HCT116 (cell line): ENCODE results near the gene RGL3. TPM values are rescaled to one million over a fixed set of nuclear protein-coding genes. Genes with fewer than 3 reads are reported as not detected.

Experiments used
- ATAC-seq: fragments of 200-7000 bp; cut with Tn5 transposase; 2 replicates; pipeline ENCODE4 v1.9.1; 2020; ENCODE audit warnings: mild to moderate bottlenecking, moderate library complexity
- BruUV-seq: library from RNA; stranded (reverse); fragments of 400-500 nt; replicated peaks from 2 replicates; lab custom pipeline; 2021; lab: Mats Ljungman, UMichigan
- CTCF ChIA-PET: fragments of 300-600 bp; sonication (Branson Sonifier 250); formaldehyde crosslinking; loops from one replicate; lab custom pipeline; 2021; ENCODE audit warnings: antibody characterized with exemption; lab: Charles Lee
- POLR2A ChIA-PET: fragments of 300-600, 350-600 bp; sonication (Branson Sonifier 250); formaldehyde crosslinking; loops from one replicate; lab custom pipeline; 2021; ENCODE audit warnings: antibody characterized with exemption; lab: Charles Lee
- RAD21 ChIA-PET, 2 experiments: fragments of 300-600 bp; sonication (Branson Sonifier 250); formaldehyde crosslinking; loops; one replicate each; lab custom pipeline; 2023; ENCODE audit warnings: low total read pairs in 2 of 2; ENCODE audit not compliant: uncharacterized antibody in 2 of 2, unreplicated experiment in 2 of 2, low non-redundant PET in 1 of 2; lab: Charles Lee
- DNase-seq: peaks from one replicate; pipeline ENCODE4 v3.0.0-alpha.2; 2010; ENCODE audit warnings: low read depth, low spot score
- H2AFZ ChIP-seq: fragments of 200-600 bp; shearing (Covaris generic), sonication (generic); 2 replicates; pipeline ENCODE4 v1.6.1; 2017; ENCODE audit warnings: low read depth, mixed run types, mixed read lengths, antibody characterized with exemption, low read length; ENCODE audit not compliant: poor library complexity, severe bottlenecking
- H3K27ac ChIP-seq: 2 replicates; pipeline ENCODE4 v1.5.1; 2012; ENCODE audit warnings: low read depth, low read length
- H3K27me3 ChIP-seq: fragments of 200-600 bp; sonication (generic); 2 replicates; pipeline ENCODE4 v1.6.1; 2016; ENCODE audit warnings: mixed run types, low read length, mixed read lengths; ENCODE audit not compliant: insufficient read depth
- H3K36me3 ChIP-seq, 2 experiments: fragments of 200-500 bp in 1 of 2; fragments of 200-600 bp in 1 of 2; sonication (Bioruptor generic) in 1 of 2; sonication (generic) in 1 of 2; 2 replicates each; pipeline versions ENCODE4 v1.5.1 to v1.6.1; 2014 to 2016; ENCODE audit warnings: low read length in 2 of 2, inconsistent platforms in 1 of 2, mixed read lengths in 1 of 2, mixed run types in 1 of 2; ENCODE audit not compliant: insufficient read depth in 2 of 2, control insufficient read depth in 1 of 2
- H3K4me1 ChIP-seq, 2 experiments: fragments of 200-600 bp in 1 of 2; sonication (generic) in 1 of 2; 2 replicates each; pipeline versions ENCODE4 v1.5.1 to v1.6.1; 2012 to 2017; ENCODE audit warnings: low read length in 2 of 2, inconsistent platforms in 1 of 2, mild to moderate bottlenecking in 1 of 2, mixed read lengths in 1 of 2, mixed run types in 1 of 2, moderate library complexity in 1 of 2; ENCODE audit not compliant: insufficient read depth in 2 of 2, control insufficient read depth in 1 of 2
- H3K4me2 ChIP-seq: fragments of 200-600 bp; sonication (generic); 2 replicates; pipeline ENCODE4 v1.6.1; 2017; ENCODE audit warnings: mixed run types, low read length, mixed read lengths
- H3K4me3 ChIP-seq, 2 experiments: fragments of 200-600 bp in 1 of 2; sonication (generic) in 1 of 2; replicated peaks in 1 of 2; 2 replicates each; pipeline ENCODE4 v1.5.1; 2011 to 2016; ENCODE audit warnings: low read length in 2 of 2, control low read depth in 1 of 2, low read depth in 1 of 2, mild to moderate bottlenecking in 1 of 2, mixed read lengths in 1 of 2, mixed run types in 1 of 2
- H3K79me2 ChIP-seq: fragments of 200-600 bp; sonication (generic); 2 replicates; pipeline ENCODE4 v1.6.1; 2017; ENCODE audit warnings: mild to moderate bottlenecking, mixed run types, low read length, moderate library complexity, mixed read lengths; ENCODE audit not compliant: insufficient read depth
- H3K9ac ChIP-seq: fragments of 200-600 bp; sonication (generic); 2 replicates; pipeline ENCODE4 v1.6.1; 2016; ENCODE audit warnings: low read length, mixed read lengths
- H3K9me2 ChIP-seq: fragments of 200-600 bp; sonication (generic), shearing (Covaris generic); 2 replicates; pipeline ENCODE4 v1.6.1; 2017; ENCODE audit warnings: mixed run types, mild to moderate bottlenecking, moderate library complexity; ENCODE audit not compliant: insufficient read depth
- H3K9me3 ChIP-seq, 2 experiments: fragments of 200-500 bp in 1 of 2; fragments of 200-600 bp in 1 of 2; sonication (Bioruptor generic) in 1 of 2; sonication (generic) in 1 of 2; 2 replicates each; pipeline ENCODE4 v1.6.1; 2014 to 2017; ENCODE audit warnings: low read length in 2 of 2, mixed read lengths in 2 of 2, inconsistent platforms in 1 of 2, low read depth in 1 of 2, mild to moderate bottlenecking in 1 of 2, mixed run types in 1 of 2, moderate library complexity in 1 of 2; ENCODE audit not compliant: control insufficient read depth in 1 of 2, insufficient read depth in 1 of 2
- H4K20me1 ChIP-seq: fragments of 200-600 bp; sonication (generic), shearing (Covaris generic); 2 replicates; pipeline ENCODE4 v1.6.1; 2017; ENCODE audit warnings: mixed run types, mild to moderate bottlenecking, moderate library complexity; ENCODE audit not compliant: insufficient read depth
- CBX3 ChIP-seq: IDR thresholded peaks from 2 replicates; pipeline ENCODE4 v1.6.1; 2012; ENCODE audit warnings: low read depth
- CEBPB ChIP-seq: IDR thresholded peaks from 2 replicates; pipeline ENCODE4 v1.6.1; 2012; ENCODE audit warnings: low read depth
- ELF1 ChIP-seq: IDR thresholded peaks from 2 replicates; pipeline ENCODE4 v1.6.1; 2012; ENCODE audit warnings: low read depth, borderline replicate concordance
- EZH2phosphoT487 ChIP-seq: fragments of 200-600 bp; IDR thresholded peaks from 2 replicates; pipeline ENCODE4 v1.6.1; 2018; ENCODE audit warnings: antibody characterized with exemption, borderline replicate concordance
- JUND ChIP-seq: IDR thresholded peaks from 2 replicates; pipeline ENCODE4 v1.6.1; 2012
- RAD21 ChIP-seq: IDR thresholded peaks from 2 replicates; pipeline ENCODE4 v1.6.1; 2012; ENCODE audit warnings: low read depth, mild to moderate bottlenecking
- SP1 ChIP-seq: IDR thresholded peaks from 2 replicates; pipeline ENCODE4 v1.6.1; 2012; ENCODE audit warnings: low read depth
- SRF ChIP-seq: IDR thresholded peaks from 2 replicates; pipeline ENCODE4 v1.6.1; 2012; ENCODE audit warnings: low read depth
- YY1 ChIP-seq: IDR thresholded peaks from 2 replicates; pipeline ENCODE4 v1.6.1; 2011; ENCODE audit warnings: low read length, low read depth, moderate library complexity, mild to moderate bottlenecking; ENCODE audit not compliant: insufficient replicate concordance; ENCODE audit errors: extremely low read depth
- intact Hi-C: fragments of 100-400 bp; cut with micrococcal nuclease; formaldehyde crosslinking; loops from 2 replicates; pipeline ENCODE4 v1.10.0; 2022
- total RNA-seq: library from RNA; stranded (reverse); gene quantifications from one replicate; pipeline ENCODE4 v1.2.1, GENCODE V29; 2021; ENCODE audit not compliant: unreplicated experiment
- TF ChIP-seq, protein P1 (sequence below), 3 experiments: fragments of 200-600 bp in 1 of 3; sonication (generic) in 1 of 3; IDR thresholded peaks in 2 of 3; conservative IDR thresholded peaks in 1 of 3; 2 replicates each; pipeline ENCODE4 v1.5.1; 2012 to 2017; ENCODE audit warnings: low read depth in 2 of 3, low read length in 2 of 3, antibody characterized with exemption in 1 of 3, borderline replicate concordance in 1 of 3, control low read depth in 1 of 3, mild to moderate bottlenecking in 1 of 3, mixed read lengths in 1 of 3, mixed run types in 1 of 3, moderate library complexity in 1 of 3; ENCODE audit not compliant: insufficient read depth in 1 of 3

The RGL3 gene
- total RNA-seq, 1 experiment from 2014 or later: 99.2 TPM

- Histone ChIP-seq H3K4me2 (no peak overlapping the region), H2AFZ (no peak overlapping the region), H3K4me1 (no peaks in the 10 kb centered on the region), H3K9ac (no peak overlapping the region), H3K4me3 (no peak overlapping the region), H3K9me3 (no peaks in the 10 kb centered on the region), H3K27ac (no peak overlapping the region), H3K79me2 (no peaks in the 10 kb centered on the region), H3K9me2 (no peaks in the 10 kb centered on the region), H3K36me3 (peaks cover 7 to 15% of the 10 kb centered on the region in 2 experiments; a peak in 2 of 4 replicates), H3K27me3 (no peaks in the 10 kb centered on the region), H4K20me1 (no peaks in the 10 kb centered on the region)
- DNase-seq (no peak), ATAC-seq (no peak)
- TF ChIP-seq YY1 (no peak), SP1 (no peak), JUND (no peak), CBX3 (no peak), SRF (no peak), RAD21 (no peak), CEBPB (no peak), ELF1 (no peak), EZH2phosphoT487 (no peak)
- TF ChIP-seq, protein P1, sequence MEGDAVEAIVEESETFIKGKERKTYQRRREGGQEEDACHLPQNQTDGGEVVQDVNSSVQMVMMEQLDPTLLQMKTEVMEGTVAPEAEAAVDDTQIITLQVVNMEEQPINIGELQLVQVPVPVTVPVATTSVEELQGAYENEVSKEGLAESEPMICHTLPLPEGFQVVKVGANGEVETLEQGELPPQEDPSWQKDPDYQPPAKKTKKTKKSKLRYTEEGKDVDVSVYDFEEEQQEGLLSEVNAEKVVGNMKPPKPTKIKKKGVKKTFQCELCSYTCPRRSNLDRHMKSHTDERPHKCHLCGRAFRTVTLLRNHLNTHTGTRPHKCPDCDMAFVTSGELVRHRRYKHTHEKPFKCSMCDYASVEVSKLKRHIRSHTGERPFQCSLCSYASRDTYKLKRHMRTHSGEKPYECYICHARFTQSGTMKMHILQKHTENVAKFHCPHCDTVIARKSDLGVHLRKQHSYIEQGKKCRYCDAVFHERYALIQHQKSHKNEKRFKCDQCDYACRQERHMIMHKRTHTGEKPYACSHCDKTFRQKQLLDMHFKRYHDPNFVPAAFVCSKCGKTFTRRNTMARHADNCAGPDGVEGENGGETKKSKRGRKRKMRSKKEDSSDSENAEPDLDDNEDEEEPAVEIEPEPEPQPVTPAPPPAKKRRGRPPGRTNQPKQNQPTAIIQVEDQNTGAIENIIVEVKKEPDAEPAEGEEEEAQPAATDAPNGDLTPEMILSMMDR (IDR thresholded peaks at IDR 0.05 in 2 of 3, conservative IDR thresholded peaks at IDR 0.05 in 1 of 3; ENCODE audit: borderline replicate concordance in 1 of 3, insufficient read depth in 1 of 3, low read depth in 2 of 3, low read length in 2 of 3): no peak
- ChIA-PET POLR2A (no interaction called here), CTCF (interaction anchor here (0.7 to 1.7 kb wide), 7 partner anchors 9 to 158 kb away, joined by 3 to 7 read pairs (median 3); partner anchors contain the start of genes ODAD3, PRKCSH and SWSAP1), RAD21 (no interaction called here)
- intact Hi-C loops: no loop called here
- no TSS peak for BruUV-seq
These were observed 32.9 kb upstream of the RGL3 start for GRCh38 chr19:11451871-11452619.
